Stimulated activated naive CD8-positive, alpha-beta T cell treated with anti-CD3 and anti-CD28 coated beads, Interleukin-15, amount 100 ng/mL, for 72 hours (primary cell): ENCODE results near the gene LRRK1.

Source experiments
- ATAC-seq: fragments of 150-1000 bp; cut with Tn5 transposase; 2 replicates; pipeline ENCODE4 v1.10.0; 2021; ENCODE audit warnings: mild to moderate bottlenecking, moderate library complexity
- DNase-seq, 2 donors: peaks; one replicate each; pipeline ENCODE4 v3.0.0; 2021 to 2022
- H3K27ac Mint-ChIP-seq, 2 donors: one replicate each; pipeline ENCODE4 v1.8.0; 2022; ENCODE audit warnings: mild to moderate bottlenecking in 2 of 2, mixed read lengths in 2 of 2, moderate library complexity in 2 of 2
- H3K27me3 Mint-ChIP-seq: one replicate; pipeline ENCODE4 v1.8.0; 2022; ENCODE audit warnings: mixed read lengths
- H3K4me1 Mint-ChIP-seq: one replicate; pipeline ENCODE4 v1.8.0; 2022; ENCODE audit warnings: mild to moderate bottlenecking, mixed read lengths
- H3K4me3 Mint-ChIP-seq, 2 donors: one replicate each; pipeline ENCODE4 v1.8.0; 2022; ENCODE audit warnings: mild to moderate bottlenecking in 2 of 2, mixed read lengths in 2 of 2, moderate library complexity in 1 of 2
- H3K9me3 Mint-ChIP-seq, 2 donors: one replicate each; pipeline ENCODE4 v1.8.0; 2022; ENCODE audit warnings: mixed read lengths in 2 of 2

The LRRK1 gene

GRCh38 chr15:101022876-101023275 lies 103.7 kb downstream of the LRRK1 start:
- H3K27ac Mint-ChIP-seq: peak overlapping the region; percentile 28 to 95
- H3K9me3 Mint-ChIP-seq: no peaks in the 10 kb centered on the region
- no peaks in the 10 kb centered on the region for H3K27me3 Mint-ChIP-seq
- no peaks in the 10 kb centered on the region for H3K4me1 Mint-ChIP-seq
- H3K4me3 Mint-ChIP-seq: no peak overlapping the region
- ATAC-seq (no peak), DNase-seq (no peak)

- Mint-ChIP-seq H3K9me3 (no peaks in the 10 kb centered on the region), H3K4me3 (no peak overlapping the region), H3K27me3 (no peaks in the 10 kb centered on the region), H3K4me1 (no peaks in the 10 kb centered on the region), H3K27ac (peak overlapping the region in 1 of 2 donors; percentile 69)
- ATAC-seq: no peak
- DNase-seq: no peak
These were observed 104.4 kb downstream of the LRRK1 start for GRCh38 chr15:101023501-101024072.

GRCh38 chr15:101024073-101024695 lies 105.0 kb downstream of the LRRK1 start:
- H3K4me1 Mint-ChIP-seq: no peaks in the 10 kb centered on the region
- H3K9me3 Mint-ChIP-seq: no peaks in the 10 kb centered on the region
- ATAC-seq (no peak), DNase-seq (no peak)
- peak overlapping the region in 1 of 2 donors; percentile 69 for H3K27ac Mint-ChIP-seq
- no peaks in the 10 kb centered on the region for H3K27me3 Mint-ChIP-seq
- H3K4me3 Mint-ChIP-seq: no peak overlapping the region

GRCh38 chr15:101024706-101025500 lies 105.7 kb downstream of the LRRK1 start:
- peaks cover 2% of the 10 kb centered on the region for H3K27me3 Mint-ChIP-seq
- no peaks in the 10 kb centered on the region for H3K4me1 Mint-ChIP-seq
- H3K4me3 Mint-ChIP-seq: no peak overlapping the region
- no peak for ATAC-seq
- no peaks in the 10 kb centered on the region for H3K9me3 Mint-ChIP-seq
- DNase-seq: no peak
- H3K27ac Mint-ChIP-seq: no peak overlapping the region

GRCh38 chr15:101025501-101025885 lies 106.3 kb downstream of the LRRK1 start:
- H3K4me3 Mint-ChIP-seq: no peak overlapping the region
- no peak for ATAC-seq
- no peaks in the 10 kb centered on the region for H3K4me1 Mint-ChIP-seq
- H3K9me3 Mint-ChIP-seq: no peaks in the 10 kb centered on the region
- no peak overlapping the region for H3K27ac Mint-ChIP-seq
- H3K27me3 Mint-ChIP-seq: peaks cover 8% of the 10 kb centered on the region
- DNase-seq: no peak

GRCh38 chr15:101025896-101026631 lies 106.9 kb downstream of the LRRK1 start:
- peaks cover 13% of the 10 kb centered on the region for H3K27me3 Mint-ChIP-seq
- H3K4me3 Mint-ChIP-seq: no peak overlapping the region
- ATAC-seq: no peak
- H3K4me1 Mint-ChIP-seq: no peaks in the 10 kb centered on the region
- peak overlapping the region in 1 of 2 donors; percentile 43 for H3K27ac Mint-ChIP-seq
- DNase-seq: no peak
- H3K9me3 Mint-ChIP-seq: no peaks in the 10 kb centered on the region

GRCh38 chr15:101026656-101027272 lies 107.6 kb downstream of the LRRK1 start:
- no peak overlapping the region for H3K27ac Mint-ChIP-seq
- DNase-seq (no peak), ATAC-seq (no peak)
- H3K4me1 Mint-ChIP-seq: no peaks in the 10 kb centered on the region
- no peaks in the 10 kb centered on the region for H3K9me3 Mint-ChIP-seq
- no peak overlapping the region for H3K4me3 Mint-ChIP-seq
- peaks cover 20% of the 10 kb centered on the region for H3K27me3 Mint-ChIP-seq

- Mint-ChIP-seq H3K27me3 (peaks cover 26% of the 10 kb centered on the region), H3K4me3 (no peak overlapping the region)
- ATAC-seq: no peak
These were observed 108.2 kb downstream of the LRRK1 start for GRCh38 chr15:101027273-101027901.

GRCh38 chr15:101027920-101028319 lies 108.8 kb downstream of the LRRK1 start:
- Mint-ChIP-seq H3K9me3 (no peaks in the 10 kb centered on the region), H3K4me3 (no peak overlapping the region), H3K27ac (no peak overlapping the region), H3K27me3 (peaks cover 31% of the 10 kb centered on the region), H3K4me1 (no peaks in the 10 kb centered on the region)
- ATAC-seq (no peak), DNase-seq (no peak)

More at GRCh38 chr15:101027273-101027901, 108.2 kb downstream of the LRRK1 start:
- H3K4me1 Mint-ChIP-seq: no peaks in the 10 kb centered on the region
- DNase-seq: no peak
- H3K9me3 Mint-ChIP-seq: no peaks in the 10 kb centered on the region
- H3K27ac Mint-ChIP-seq: no peak overlapping the region

- DNase-seq (no peak), ATAC-seq (no peak)
- Mint-ChIP-seq H3K9me3 (no peaks in the 10 kb centered on the region), H3K27ac (no peak overlapping the region), H3K4me1 (no peaks in the 10 kb centered on the region), H3K4me3 (no peak overlapping the region), H3K27me3 (peaks cover 35% of the 10 kb centered on the region)
These were observed 109.2 kb downstream of the LRRK1 start for GRCh38 chr15:101028321-101028720.

GRCh38 chr15:101028772-101029438 lies 109.7 kb downstream of the LRRK1 start:
- H3K9me3 Mint-ChIP-seq: no peaks in the 10 kb centered on the region
- peaks cover 3% of the 10 kb centered on the region for H3K4me1 Mint-ChIP-seq
- DNase-seq: no peak
- ATAC-seq: no peak
- no peak overlapping the region for H3K4me3 Mint-ChIP-seq
- peaks cover 39% of the 10 kb centered on the region for H3K27me3 Mint-ChIP-seq
- no peak overlapping the region for H3K27ac Mint-ChIP-seq

GRCh38 chr15:101029971-101030661 lies 111.0 kb downstream of the LRRK1 start:
- DNase-seq: no peak
- peak overlapping the region in 1 of 2 donors; percentile 54 for H3K27ac Mint-ChIP-seq

GRCh38 chr15:101031213-101031612 lies 112.1 kb downstream of the LRRK1 start:
- DNase-seq (no peak), ATAC-seq (no peak)
- Mint-ChIP-seq H3K4me1 (peaks cover 7% of the 10 kb centered on the region), H3K27ac (no peak overlapping the region), H3K4me3 (no peak overlapping the region), H3K27me3 (peaks cover 62% of the 10 kb centered on the region), H3K9me3 (peaks cover 7 to 21% of the 10 kb centered on the region in 2 donors)

More at GRCh38 chr15:101029971-101030661, 111.0 kb downstream of the LRRK1 start:
- H3K4me1 Mint-ChIP-seq: peaks cover 7% of the 10 kb centered on the region
- H3K9me3 Mint-ChIP-seq: peaks cover 0 to 10% of the 10 kb centered on the region in 2 donors
- H3K27me3 Mint-ChIP-seq: peaks cover 51% of the 10 kb centered on the region
- no peak overlapping the region for H3K4me3 Mint-ChIP-seq
- no peak for ATAC-seq

GRCh38 chr15:101033801-101034200 lies 114.6 kb downstream of the LRRK1 start:
- Mint-ChIP-seq H3K4me1 (peaks cover 7% of the 10 kb centered on the region), H3K27me3 (peaks cover 76% of the 10 kb centered on the region), H3K27ac (no peak overlapping the region), H3K4me3 (no peak overlapping the region), H3K9me3 (peaks cover 14 to 36% of the 10 kb centered on the region in 2 donors)
- no peak for DNase-seq
- ATAC-seq: no peak
